GM19468 (cell line): ENCODE measurements around the gene MZF1.
"Not testable (repeated sequence)": the region's sequence is repeated elsewhere in the genome, so short reads cannot be mapped to it uniquely, and the experiment has no call there.

Experiments
- ATAC-seq: cut with Tn5 transposase; IDR thresholded peaks from one replicate; pipeline ENCODE4 v1.9.1; 2021; ENCODE audit warnings: mild to moderate bottlenecking, moderate library complexity, moderate number of reproducible peaks; ENCODE audit not compliant: unreplicated experiment; ENCODE audit errors: extremely low read depth

The MZF1 gene

DNA sequence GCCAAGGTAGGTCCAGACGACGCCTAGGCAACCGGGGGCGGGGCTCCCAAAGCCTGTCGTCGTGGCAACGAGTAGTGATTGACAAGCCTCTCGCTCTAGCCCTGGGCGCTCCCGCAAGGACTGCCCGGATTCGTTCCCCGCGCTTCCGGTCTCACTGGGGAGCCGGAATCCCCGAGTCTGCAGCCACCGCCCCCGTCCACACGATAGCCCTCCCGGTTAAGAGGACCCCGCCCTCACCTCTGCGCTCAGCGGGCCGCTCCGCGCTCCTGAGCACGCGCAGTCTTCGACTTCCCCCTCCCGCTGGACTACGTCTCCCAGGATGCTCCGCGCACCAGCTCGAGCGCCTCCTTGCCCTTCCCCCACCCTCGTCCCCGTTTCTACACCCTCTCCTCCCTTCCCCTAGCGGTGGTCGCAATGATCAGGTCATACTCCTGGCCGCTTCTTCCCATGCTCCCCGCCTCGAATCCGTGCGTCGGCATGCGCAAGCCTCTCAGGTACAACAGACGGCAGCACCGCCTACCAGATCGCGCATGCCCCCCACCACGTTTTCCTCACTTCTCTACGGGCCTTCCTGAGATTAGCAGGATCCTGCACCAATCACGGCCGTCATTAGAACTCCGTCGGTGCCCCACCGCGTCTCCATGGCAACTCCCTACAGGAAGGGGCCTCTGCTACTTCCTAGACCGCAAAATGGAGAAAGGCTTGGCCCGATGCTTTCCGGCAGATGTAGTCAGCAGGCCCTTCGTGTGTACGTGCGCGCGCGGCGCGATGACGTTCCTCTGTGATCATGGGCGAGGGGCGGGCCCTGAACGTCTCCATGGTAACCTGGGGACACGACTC, at the start of gene MZF1:
MZF1 (minus strand) TSS at position 518 of the 840 bp plus-strand sequence. CDS start 1,946 bp downstream, outside the sequence.
- ATAC-seq, result peak; percentile 45

DNA sequence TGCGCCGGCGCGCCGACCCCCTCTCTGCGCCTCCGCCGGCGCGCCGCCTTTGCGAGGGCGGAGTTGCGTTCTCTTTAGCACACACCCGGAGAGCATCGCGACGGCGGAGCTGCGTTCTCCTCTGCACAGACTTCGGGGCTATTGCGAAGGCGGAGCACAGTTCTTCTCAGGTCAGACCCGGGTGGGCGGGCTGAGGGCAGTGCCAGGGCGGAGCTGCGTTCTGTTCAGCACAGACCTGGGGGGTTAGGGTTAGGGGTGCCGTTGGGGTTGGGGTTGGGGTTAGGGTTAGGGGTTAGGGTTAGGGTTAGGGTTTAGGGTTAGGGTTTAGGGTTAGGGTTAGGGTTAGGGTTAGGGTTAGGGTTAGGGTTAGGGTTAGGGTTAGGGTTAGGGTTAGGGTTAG, 34.1 kb upstream of the MZF1 start:
- ATAC-seq, result not testable (repeated sequence)

DNA sequence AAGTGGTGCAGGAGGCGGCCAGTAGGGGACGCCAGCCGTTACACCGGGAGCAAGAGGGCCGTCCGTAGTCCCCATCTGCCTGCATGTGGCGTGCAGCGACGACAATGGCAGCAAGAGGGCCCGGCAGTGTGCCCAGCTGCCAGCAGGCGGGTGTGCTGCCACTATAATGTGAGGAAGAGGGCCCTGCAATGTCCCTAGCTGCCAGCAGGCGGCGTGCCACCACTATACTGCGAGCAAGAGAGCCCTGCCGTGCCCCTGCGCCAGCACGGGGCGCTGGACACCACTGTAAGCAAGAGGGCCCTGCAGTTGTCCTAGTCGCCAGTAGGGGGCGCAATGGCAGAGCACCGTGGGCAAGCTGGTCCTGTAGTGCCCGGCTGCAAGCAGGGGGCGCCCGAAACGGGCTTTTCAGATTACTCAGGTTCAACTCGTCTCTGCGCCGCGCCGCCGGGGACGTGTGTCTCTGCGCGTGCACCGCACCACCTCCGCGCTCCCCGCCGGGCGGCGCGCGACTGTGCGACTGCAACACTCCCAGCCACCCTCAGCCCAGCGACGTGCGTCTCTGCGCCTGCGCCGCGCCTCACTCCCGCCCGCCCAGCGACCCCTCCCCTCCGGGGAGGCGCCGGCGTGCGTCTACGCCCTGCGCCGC, 33.2 kb upstream of the MZF1 start:
- not testable (repeated sequence) for ATAC-seq

DNA sequence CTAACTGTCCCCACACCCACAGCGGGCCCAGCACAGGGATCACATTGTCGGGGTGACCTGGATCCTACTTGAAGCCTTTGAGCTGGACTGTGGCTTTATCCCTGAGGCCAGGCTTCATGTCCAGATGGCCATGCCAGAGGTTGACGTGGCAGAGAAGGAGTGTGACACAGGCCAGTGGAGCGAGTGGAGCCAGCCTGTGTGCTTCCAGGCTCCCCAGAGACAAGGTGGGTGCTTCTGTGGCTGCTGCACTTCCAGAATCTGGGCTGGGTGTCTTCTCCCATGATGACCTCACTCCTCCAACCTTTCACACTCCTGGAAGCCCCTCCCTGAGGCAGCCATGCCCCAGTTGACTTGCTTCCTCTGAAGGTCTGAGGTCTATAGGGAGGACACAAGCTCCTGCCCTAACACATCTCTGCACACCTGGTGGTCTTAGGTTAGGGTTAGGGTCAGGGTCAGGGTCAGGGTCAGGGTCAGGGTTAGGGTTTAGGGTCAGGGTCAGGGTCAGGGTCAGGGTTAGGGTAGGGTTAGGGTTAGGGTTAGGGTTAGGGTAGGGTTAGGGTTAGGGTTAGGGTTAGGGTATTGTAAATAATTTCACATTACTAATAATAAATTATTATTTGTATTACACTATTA, 13.1 kb upstream of the MZF1 start:
- ATAC-seq, result no peak

DNA sequence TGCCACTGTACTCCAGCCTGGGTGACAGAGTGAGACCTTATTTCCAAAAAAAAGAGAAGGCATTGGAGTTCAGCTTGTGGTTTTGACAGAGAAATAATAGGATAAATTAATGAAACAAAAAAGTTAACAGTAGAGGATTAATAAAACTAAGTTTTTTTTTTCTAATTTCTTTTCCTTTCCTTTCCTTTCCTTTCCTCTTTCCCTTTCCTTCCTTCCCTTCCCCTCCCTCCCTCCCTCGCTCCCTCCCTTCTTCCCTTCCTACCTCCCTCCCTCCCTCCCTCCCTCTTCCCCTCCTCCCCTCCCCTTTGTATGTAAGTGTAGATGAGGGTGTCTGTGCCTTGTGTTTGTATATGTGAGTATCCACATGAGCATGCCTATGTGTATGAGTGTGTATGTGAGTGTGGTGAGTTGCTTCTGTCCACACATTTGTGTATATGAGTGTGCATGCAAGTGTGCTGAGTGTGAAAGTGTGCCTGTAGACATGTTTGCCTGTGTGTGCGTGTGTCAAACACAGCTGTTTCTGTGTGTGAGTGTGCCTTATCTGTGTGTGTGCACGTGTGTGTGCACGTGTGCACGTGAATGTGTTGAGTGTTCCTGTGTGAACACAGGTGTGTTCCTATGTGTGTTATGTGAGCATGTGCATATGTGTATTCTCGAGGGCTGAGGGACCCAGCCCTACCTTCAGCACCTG, 12.5 kb upstream of the MZF1 start:
- ATAC-seq, result no peak

DNA sequence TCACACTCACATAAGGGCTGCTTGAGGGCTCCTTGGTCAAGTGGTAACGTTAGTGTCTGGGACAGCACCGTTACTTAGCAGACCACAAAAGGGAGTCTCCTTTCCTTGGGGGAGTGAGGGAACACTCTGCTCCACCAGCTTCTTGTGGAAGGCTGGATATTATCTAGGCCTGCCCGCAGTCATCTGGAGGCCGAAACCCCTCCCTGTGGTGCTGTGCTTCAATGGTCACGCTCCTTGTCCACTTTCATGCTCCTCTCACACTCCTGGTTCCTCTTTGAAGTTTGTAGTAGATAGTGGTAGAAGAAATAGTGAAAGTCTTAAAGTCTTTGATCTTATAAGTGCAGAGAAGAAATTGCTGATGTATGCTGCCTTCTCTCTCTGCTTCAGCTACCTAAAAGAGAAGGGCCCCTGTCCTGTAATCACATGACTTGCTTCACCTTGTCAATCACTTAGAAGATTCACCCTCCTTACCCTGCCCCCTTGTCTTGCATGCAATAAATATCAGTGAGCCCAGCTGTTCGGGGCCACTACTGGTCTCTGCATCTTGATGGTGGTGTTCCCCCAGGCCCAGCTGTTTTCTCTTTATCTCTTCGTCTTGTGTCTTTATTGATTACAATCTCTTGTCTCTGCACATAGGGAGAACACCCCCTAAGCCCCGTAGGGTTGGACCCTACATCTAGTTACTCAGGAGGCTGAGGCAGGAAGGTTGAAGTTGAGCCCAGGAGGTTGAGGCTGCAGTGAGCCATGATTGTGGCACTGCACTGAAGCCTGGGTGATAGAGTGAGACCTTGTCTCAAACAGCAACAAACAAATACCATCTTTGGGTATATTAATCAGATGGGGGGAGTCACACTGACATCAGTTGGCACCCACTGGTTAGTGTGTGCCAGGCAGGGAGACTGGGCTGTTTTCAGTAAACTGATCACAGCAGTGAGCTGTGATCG, 11.6 kb upstream of the MZF1 start:
- ATAC-seq, result no peak

DNA sequence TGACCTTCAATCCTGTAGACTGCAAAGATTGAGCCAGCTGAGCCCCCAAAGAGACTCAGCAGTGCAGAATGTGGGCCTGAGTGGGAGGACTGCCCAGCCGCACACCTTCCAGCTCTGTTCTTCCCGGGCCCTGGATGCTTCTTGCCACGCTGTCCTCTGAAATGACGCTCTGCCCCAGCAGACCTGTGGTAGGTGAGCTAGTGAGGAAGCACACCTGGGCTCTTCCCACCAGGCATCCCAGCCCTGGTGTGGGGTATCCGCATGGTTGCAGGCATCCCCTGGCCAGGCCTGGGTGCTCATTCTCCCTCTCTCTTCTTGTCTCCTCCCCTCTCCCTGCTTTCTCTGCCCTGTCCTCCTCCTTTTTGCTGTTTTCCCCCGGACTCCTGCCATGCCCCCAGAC, 9.8 kb upstream of the MZF1 start:
- no peak for ATAC-seq

DNA sequence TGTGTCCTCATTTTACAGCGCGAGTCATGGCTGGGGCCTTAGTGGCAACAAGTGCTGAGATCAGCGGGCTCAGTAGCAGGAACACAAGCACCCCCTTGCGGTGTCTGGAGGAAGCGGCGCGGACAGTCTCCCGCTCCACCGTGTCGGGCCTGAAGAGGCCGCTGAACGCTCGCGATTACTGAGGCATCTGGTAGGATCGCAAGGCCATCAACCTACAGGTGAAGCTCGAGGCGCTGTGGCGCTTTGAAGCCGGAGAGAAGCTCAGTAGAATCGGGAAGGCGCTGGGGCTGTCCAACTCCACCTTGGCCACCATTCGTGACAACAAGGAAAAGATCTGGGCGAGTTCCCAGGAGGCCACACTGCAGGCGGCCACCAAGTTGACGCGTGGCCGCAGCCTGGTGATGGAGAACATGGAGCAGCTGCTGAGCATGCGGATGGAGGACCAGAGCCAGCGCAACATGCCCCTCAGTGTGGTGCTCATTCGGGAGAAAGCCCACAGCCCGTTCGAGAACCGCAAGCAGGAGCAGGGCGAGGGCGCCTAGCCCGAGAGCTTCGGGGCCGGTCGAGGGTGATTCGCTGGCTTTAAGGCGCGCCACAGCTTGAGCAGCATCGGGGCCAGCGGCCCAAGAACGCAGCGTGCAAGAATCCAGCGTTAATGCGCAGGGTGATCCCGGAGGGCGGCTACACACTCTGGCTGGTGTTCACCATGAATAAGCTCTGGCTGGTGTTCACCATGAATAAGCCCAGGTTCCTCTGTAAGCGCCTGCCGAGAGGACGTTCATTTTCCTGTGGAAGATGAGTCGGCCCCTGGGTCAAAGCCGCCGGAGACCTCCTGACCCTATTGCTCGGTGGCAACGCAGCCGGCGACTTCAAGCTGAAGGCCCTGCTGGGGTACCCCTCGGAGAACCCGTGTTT, 8.3 kb upstream of the MZF1 start:
- ATAC-seq, result peak; percentile 63

DNA sequence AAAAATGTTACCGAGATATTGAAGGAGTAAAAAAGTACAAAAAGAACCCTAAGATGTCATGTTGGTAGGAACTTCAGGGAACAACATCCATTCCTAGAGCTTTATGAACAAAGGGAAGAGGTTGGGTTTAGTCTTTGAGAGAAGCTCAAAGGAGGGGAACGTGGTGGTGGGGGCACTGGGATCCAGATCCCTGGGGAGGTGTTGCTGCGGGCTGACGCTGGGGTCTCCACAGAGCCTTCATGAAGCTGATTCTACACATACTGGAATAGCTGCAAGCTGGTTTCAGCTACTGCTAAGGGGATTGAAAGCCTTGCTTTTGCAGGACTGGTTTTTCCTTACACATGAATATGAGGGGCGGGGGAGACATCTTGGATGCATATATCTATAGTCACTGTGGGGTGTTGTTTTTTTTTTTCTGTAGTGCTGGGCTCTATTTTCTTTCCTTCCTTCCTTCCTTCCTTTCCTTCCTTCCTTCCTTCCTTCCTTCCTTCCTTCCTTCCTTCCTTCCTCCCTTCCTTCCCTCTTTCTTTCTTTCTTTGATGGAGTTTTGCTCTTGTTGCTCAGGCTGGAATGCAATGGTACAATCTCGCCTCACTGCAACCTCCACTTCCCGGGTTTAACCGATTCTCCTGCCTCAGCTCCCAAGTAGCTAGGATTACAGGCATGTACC, 6.5 kb upstream of the MZF1 start:
- ATAC-seq, result no peak

DNA sequence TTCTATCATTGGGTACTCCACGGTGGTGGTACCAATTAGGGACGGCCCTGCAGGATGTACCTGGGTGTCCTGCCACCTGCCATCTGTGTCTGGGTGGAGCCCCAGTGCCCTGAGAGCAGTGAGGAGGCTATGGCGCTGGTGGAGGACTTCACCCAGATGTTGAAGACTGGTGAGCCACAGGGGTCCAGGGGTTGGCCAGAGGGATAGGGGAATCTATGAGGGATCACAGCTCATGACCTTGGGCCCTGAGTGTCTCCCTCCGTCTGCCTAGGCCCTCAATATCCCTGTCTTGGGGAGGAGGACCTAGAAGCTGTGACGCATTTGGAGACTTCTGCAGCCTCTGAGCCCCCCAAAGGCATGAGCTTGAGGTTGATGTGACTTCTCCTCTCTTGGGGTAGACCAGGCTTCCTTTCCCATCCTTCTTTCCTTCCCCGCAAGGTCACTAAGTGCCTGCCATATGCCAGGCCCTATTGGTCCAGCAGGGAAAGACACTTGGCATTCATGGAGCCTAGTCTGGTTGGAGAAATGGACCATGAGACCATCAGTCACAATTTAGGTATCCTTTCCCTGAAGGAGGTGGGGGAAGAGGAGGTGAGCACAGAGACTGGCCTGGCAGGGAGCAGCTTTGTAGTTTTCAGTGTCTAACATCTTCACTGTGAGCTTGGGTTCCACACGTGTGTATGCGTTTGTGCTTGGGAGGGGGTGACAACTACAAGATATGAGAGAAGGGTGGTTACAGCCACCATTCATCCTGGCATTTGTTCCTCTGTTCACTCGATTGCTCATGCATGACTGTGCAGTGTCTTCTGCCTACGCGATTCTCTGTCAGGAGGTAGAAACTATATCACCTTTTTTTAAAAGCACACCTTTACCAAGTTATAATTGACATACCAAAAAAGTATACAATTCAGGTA, 5.1 kb upstream of the MZF1 start:
- ATAC-seq, result no peak

DNA sequence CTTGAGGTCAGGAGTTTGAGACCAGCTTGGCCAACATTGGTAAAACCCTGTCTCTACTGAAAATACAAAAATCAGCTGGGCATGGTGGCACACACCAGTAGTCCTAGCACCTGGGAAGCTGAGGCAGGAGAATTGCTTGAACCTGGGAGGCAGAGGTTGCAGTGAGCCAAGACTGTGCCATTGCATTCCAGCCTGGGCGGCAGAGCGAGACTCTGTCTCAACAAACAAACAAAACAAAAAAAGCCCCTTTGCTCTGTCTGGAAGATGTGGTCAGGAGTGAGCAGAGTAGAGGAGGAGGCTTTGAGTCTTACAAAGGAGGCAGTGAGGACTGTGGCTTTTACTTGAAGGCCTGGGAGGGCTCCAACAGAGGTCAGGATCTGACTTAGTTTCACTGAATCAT, 4.4 kb upstream of the MZF1 start:
- ATAC-seq, result not testable (repeated sequence)

DNA sequence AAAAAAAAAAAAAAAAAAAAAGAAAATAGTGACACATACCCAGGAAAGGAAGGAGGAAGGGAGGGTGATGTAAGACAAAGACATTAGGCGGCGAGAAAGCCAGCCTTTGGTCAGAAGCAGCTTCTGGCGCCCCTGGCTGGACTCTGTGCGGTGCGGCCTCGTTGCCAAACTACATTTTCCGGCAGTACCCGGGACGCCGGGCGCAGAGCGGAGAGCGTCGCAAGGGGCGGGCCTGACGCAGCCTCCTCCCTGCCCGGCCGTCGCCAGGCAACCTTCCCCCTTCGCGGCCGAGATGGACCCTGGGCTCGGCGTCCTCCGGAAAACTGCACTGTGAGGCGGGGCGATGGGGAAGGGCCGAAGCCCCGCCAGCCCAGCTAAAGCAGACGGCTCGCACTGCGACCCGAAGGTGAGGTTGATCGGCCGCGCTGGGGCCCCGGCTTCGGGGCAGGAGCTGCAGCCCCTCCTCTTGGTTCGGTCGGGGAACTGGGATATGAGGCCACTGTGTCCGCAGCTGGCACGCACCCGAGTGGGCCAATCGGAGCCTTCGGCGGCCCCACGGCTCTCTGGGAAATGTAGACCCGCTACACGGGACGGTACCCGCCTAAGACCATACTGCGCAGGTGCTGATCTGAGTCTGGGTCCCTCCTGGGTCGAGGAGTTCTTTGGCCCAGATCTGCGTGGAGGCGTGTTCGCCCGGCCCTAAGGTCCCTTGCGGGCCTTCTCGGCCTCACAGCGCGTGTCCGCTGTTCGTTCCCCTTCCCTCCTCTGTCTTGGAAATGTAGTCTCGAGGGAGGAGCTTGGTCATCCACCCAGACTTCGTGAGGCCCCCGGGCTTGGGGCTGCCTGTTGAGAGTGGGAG, 2.3 kb upstream of the MZF1 start:
- ATAC-seq, result peak; percentile 35

DNA sequence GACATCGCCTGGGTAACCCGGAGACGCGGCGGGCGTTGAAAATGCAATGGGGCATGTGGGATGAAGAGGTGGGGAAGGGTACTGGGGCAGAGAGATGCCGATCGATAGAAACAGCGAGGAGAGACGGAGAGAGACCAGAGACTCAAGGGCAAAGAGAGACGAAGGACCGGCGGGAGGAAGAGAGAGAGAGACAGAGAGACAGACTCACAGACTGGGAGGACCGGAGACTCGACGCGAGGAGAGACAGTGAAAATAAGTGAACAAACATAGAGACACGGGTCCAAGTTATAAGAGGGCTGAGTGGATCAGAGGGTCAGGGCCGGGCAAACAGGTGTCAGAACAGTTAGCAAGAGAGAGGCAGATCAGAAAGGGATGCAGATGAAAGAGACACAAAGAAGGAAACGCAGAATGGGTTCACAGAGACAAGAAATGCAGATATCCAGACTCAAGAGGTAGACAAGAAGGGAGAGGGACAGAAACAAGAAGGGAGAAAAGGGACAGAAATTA, 576 bp upstream of the MZF1 start:
- no peak for ATAC-seq

DNA sequence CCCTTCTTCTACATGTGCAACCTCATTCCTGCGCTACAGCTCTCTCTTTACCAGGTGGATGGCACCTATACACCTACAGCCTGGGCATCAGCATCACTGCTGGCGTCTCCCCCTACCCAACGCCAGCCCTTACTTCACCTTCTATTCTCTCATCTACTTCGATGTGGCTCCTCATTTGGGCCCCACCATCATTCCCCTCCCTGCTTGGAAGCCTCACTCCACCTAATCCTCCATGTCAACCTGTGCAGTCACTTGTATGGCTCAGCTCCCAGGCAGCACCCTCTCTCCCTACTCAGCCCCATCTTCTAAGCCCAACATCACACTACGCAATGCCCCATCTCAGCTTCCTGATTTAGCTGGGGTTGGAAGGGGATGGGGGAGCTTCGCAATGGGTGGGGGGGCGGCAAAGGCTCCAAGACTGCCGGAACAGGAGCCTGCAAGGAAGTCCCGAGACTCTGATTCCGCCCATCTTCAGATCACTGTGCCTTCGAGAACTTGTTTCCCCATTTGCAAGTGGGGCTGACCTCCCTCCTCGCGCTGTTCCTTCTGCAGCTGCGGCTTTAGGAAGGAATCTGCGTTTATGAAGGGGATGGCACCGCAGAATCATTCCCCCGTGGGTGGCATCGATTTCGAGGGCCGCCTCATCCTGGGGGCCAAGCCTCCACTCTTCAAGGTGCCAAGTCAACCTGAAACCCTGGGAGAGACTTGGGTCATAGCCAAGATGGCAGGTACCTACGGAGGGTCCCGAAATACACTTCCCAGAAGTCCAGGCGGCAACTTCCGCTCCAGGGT, 913 bp downstream of the MZF1 start:
- ATAC-seq, result no peak

DNA sequence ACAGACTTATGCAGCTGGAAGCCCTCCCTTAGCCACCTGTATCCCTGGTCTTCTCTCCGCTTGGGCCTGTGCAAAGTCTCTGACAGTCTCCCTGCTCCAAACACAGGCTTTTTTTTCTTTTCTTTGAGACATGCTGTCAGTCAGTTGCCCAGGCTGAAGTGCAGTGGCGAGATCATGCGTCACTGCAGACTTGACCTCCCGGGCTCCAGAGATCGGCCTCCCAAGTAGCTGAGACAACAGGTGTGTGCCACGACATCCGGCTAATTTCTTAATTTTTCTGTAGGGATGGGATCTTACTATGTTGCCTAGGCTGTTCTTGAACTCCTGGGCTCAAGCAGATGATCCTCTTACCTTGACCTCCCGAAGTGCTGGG, 1.6 kb downstream of the MZF1 start:
- ATAC-seq, result no peak
